ENCODE data around the gene SHROOM3. TPM values are rescaled to one million over a fixed set of nuclear protein-coding genes. Genes with fewer than 3 reads are reported as not detected.
A peak's percentile ranks its signal among the peaks of the same experiment; 100 is the strongest.

The SHROOM3 gene
- total and polyA plus RNA-seq, 4 donors: 14.4 to 75.1 (median 47.3) TPM

DNA sequence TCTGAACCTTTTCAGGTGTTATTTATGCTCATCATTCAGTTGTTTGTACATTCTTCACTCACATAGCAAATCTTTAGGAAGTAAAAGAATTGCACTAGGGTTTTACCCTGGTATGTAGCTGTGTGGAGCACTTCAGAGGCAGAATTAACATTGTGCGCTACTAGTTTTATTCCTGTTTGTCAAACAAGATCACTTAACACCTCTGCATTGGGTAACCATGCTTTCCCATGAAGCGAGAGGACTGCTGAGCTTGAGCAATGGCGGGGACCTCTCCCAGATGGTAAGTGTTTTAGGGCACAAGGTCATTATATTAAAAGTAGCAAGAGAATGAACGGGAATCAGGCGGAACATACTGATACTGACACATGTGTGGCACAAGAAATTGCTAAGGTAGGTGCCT is 59.2 kb downstream of the SHROOM3 start:
- peak; percentile 45 to 92 (median 83) for DNase-seq
- no peak overlapping the region for H3K9ac ChIP-seq (ENCODE audit: insufficient read depth in 1 of 2, low read length in 2 of 2)
- no peak overlapping the region for H3K27ac ChIP-seq (ENCODE audit: low read depth in 1 of 2, low read length in 1 of 2)
- peaks cover 0 to 31% (median 6%) of the 10 kb centered on the region in 5 donors for H3K4me1 ChIP-seq (ENCODE audit: control insufficient read depth in 5 of 5, insufficient read depth in 5 of 5, low read length in 5 of 5)
- no peaks in the 10 kb centered on the region for H3K27me3 ChIP-seq (ENCODE audit: control insufficient read depth in 3 of 3, insufficient read depth in 3 of 3, low read length in 2 of 3)
- no peaks in the 10 kb centered on the region for H3K36me3 ChIP-seq (ENCODE audit: control insufficient read depth in 4 of 4, insufficient read depth in 4 of 4, low read length in 4 of 4)
- no peaks in the 10 kb centered on the region for H3K9me3 ChIP-seq (ENCODE audit: control insufficient read depth in 4 of 4, insufficient read depth in 3 of 4, low read length in 3 of 4)
- no peak overlapping the region for H3K4me3 ChIP-seq
- ATAC-seq (ENCODE audit: insufficient read depth, low FRiP score): no peak
- TF ChIP-seq, protein P1, sequence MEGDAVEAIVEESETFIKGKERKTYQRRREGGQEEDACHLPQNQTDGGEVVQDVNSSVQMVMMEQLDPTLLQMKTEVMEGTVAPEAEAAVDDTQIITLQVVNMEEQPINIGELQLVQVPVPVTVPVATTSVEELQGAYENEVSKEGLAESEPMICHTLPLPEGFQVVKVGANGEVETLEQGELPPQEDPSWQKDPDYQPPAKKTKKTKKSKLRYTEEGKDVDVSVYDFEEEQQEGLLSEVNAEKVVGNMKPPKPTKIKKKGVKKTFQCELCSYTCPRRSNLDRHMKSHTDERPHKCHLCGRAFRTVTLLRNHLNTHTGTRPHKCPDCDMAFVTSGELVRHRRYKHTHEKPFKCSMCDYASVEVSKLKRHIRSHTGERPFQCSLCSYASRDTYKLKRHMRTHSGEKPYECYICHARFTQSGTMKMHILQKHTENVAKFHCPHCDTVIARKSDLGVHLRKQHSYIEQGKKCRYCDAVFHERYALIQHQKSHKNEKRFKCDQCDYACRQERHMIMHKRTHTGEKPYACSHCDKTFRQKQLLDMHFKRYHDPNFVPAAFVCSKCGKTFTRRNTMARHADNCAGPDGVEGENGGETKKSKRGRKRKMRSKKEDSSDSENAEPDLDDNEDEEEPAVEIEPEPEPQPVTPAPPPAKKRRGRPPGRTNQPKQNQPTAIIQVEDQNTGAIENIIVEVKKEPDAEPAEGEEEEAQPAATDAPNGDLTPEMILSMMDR (IDR thresholded peaks at IDR 0.05; ENCODE audit: control extremely low read depth, extremely low read depth): no peak
- WGBS, 2 donors: 46 to 66% methylated on average over 5 of the region's 5 CpGs

DNA sequence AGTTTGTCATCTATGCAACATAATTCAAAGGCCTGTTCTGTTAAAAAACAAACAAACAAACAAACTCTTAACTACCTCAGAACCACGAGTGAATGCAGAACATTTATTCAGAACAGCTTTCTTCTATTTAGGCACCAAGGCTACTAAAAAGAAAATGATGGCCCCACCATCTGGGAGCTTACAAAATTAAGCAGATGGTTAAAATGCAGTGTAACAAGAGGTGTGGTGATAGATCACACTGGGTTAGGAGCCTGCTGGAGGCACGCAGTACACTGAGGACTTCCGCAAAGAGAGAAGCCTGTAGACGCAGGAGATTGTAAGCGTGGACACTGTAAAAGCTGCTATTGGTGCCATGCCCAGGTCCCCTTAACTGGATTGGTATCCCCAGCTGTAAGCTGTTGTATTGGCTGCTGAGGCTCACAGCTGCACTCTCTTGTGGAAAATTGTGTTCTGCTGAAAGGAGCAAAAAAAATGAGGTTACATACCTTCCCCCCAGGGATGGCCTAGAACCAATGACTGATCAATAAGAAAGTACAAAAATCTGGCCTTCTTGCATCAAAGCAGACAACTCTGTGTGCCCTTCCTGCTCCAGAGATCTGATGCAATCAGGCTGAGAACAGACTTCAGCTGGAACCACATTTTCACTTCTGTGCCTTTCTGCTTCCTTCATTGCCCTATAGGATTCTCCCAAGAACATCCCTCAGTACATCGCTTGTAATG is 60.0 kb downstream of the SHROOM3 start:
- DNase-seq (no peak), ATAC-seq (ENCODE audit: insufficient read depth, low FRiP score) (no peak)
- Histone ChIP-seq H3K4me1 (ENCODE audit: control insufficient read depth in 5 of 5, insufficient read depth in 5 of 5, low read length in 5 of 5) (peaks cover 0 to 36% (median 6%) of the 10 kb centered on the region in 5 donors), H3K27ac (ENCODE audit: low read depth in 1 of 2, low read length in 1 of 2) (no peak overlapping the region), H3K9me3 (ENCODE audit: control insufficient read depth in 4 of 4, insufficient read depth in 3 of 4, low read length in 3 of 4) (no peaks in the 10 kb centered on the region), H3K9ac (ENCODE audit: insufficient read depth in 1 of 2, low read length in 2 of 2) (no peak overlapping the region), H3K4me3 (no peak overlapping the region), H3K36me3 (ENCODE audit: control insufficient read depth in 4 of 4, insufficient read depth in 4 of 4, low read length in 4 of 4) (no peaks in the 10 kb centered on the region), H3K27me3 (ENCODE audit: control insufficient read depth in 3 of 3, insufficient read depth in 3 of 3, low read length in 2 of 3) (no peaks in the 10 kb centered on the region)
- TF ChIP-seq, protein P1 (IDR thresholded peaks at IDR 0.05; ENCODE audit: control extremely low read depth, extremely low read depth): no peak
- WGBS, 2 donors: 81 to 90% methylated on average over 6 of the region's 6 CpGs

DNA sequence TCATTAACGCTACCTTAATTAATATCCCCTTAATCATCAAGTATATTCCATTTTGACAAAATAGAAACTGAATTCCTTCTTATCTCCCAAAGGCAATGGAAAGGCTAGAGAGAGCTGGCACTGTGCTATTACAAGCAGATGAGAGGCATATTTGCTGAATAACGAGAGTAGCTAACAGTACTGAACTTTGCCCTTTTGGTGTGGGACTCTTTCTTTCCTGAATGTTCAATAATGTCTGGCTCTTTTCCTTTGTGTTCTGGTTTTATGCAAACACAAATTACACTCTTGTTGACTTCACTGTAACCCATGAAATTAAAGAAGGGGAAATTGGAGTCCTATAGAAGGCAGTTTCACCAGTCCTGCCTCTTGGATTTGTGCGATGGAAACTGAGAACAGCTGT is 63.5 kb downstream of the SHROOM3 start:
- H3K27ac ChIP-seq (ENCODE audit: low read depth in 1 of 2, low read length in 1 of 2): no peak overlapping the region
- 44 to 78% methylated on average over 3 of the region's 3 CpGs for WGBS, 2 donors
- no peak overlapping the region for H3K9ac ChIP-seq (ENCODE audit: insufficient read depth in 1 of 2, low read length in 2 of 2)
- no peaks in the 10 kb centered on the region for H3K36me3 ChIP-seq (ENCODE audit: control insufficient read depth in 4 of 4, insufficient read depth in 4 of 4, low read length in 4 of 4)
- H3K4me1 ChIP-seq (ENCODE audit: control insufficient read depth in 5 of 5, insufficient read depth in 5 of 5, low read length in 5 of 5): peaks cover 0 to 38% (median 6%) of the 10 kb centered on the region in 5 donors
- TF ChIP-seq, protein P1 (IDR thresholded peaks at IDR 0.05; ENCODE audit: control extremely low read depth, extremely low read depth): no peak
- ATAC-seq (ENCODE audit: insufficient read depth, low FRiP score): no peak
- H3K9me3 ChIP-seq (ENCODE audit: control insufficient read depth in 4 of 4, insufficient read depth in 3 of 4, low read length in 3 of 4): no peaks in the 10 kb centered on the region
- peak; percentile 30 to 94 (median 91) for DNase-seq
- H3K27me3 ChIP-seq (ENCODE audit: control insufficient read depth in 3 of 3, insufficient read depth in 3 of 3, low read length in 2 of 3): no peaks in the 10 kb centered on the region
- H3K4me3 ChIP-seq: no peak overlapping the region
